WERI-Rb-1 (cell line): ENCODE measurements around the gene CCDC57.

Experiments
- DNase-seq: peaks from one replicate; pipeline ENCODE4 v3.0.0-alpha.2; 2020
- H3K27ac ChIP-seq: fragments of 250-450 bp; sonication (Bioruptor Pico); 2 replicates; pipeline ENCODE4 v1.5.1; 2020; ENCODE audit warnings: mild to moderate bottlenecking, moderate library complexity
- H3K27me3 ChIP-seq: fragments of 250-450 bp; sonication (Bioruptor Pico); 2 replicates; pipeline ENCODE4 v1.5.1; 2021; ENCODE audit warnings: mild to moderate bottlenecking, low read depth, moderate library complexity; ENCODE audit not compliant: insufficient read depth, severe bottlenecking
- H3K36me3 ChIP-seq: fragments of 250-450 bp; sonication (Bioruptor Pico); 2 replicates; pipeline ENCODE4 v1.5.1; 2020; ENCODE audit warnings: mild to moderate bottlenecking, moderate library complexity
- H3K4me3 ChIP-seq: 2 replicates; pipeline ENCODE4 v1.5.1; 2011; ENCODE audit warnings: low read depth, mild to moderate bottlenecking, control low read depth, low read length
- H3K9me3 ChIP-seq: fragments of 250-450 bp; sonication (Bioruptor Pico); 2 replicates; pipeline ENCODE4 v1.5.1; 2021; ENCODE audit warnings: mild to moderate bottlenecking, moderate library complexity; ENCODE audit not compliant: severe bottlenecking
- CTCF ChIP-seq: IDR thresholded peaks from 2 replicates; pipeline ENCODE4 v1.5.1; 2011; ENCODE audit warnings: low read depth, mild to moderate bottlenecking, control low read depth, inconsistent platforms, low read length

CCDC57 gene

GRCh38 chr17:82079001-82079677 lies 133.5 kb downstream of the CCDC57 start:
- no peaks in the 10 kb centered on the region for H3K9me3 ChIP-seq
- peak overlapping the region; percentile 91 for H3K27ac ChIP-seq
- H3K36me3 ChIP-seq = peaks cover 76% of the 10 kb centered on the region
- no peaks in the 10 kb centered on the region for H3K27me3 ChIP-seq
- no peak overlapping the region for H3K4me3 ChIP-seq
- TF ChIP-seq CTCF = no peak
- no peak for DNase-seq

- no peak for TF ChIP-seq CTCF
- Histone ChIP-seq H3K27me3 (no peaks in the 10 kb centered on the region), H3K4me3 (no peak overlapping the region), H3K36me3 (peaks cover 69% of the 10 kb centered on the region), H3K9me3 (no peaks in the 10 kb centered on the region), H3K27ac (no peak overlapping the region)
- no peak for DNase-seq
Observed at GRCh38 chr17:82078433-82078832, 134.2 kb downstream of the CCDC57 start.

GRCh38 chr17:82077617-82078358 lies 134.9 kb downstream of the CCDC57 start:
- Histone ChIP-seq H3K9me3 (no peaks in the 10 kb centered on the region), H3K27me3 (no peaks in the 10 kb centered on the region), H3K36me3 (peaks cover 62% of the 10 kb centered on the region), H3K27ac (peak overlapping the region; percentile 10; the same call in 1 of the 2 replicates), H3K4me3 (no peak overlapping the region)
- TF ChIP-seq CTCF = no peak
- no peak for DNase-seq

- Histone ChIP-seq H3K36me3 (peaks cover 54% of the 10 kb centered on the region), H3K27me3 (no peaks in the 10 kb centered on the region), H3K9me3 (no peaks in the 10 kb centered on the region), H3K27ac (no peak overlapping the region), H3K4me3 (no peak overlapping the region)
- no peak for TF ChIP-seq CTCF
- DNase-seq = no peak
Observed at GRCh38 chr17:82076785-82077591, 135.7 kb downstream of the CCDC57 start.

- H3K9me3 ChIP-seq = no peaks in the 10 kb centered on the region
- H3K4me3 ChIP-seq = no peak overlapping the region
- no peak for DNase-seq
- H3K27me3 ChIP-seq = no peaks in the 10 kb centered on the region
- TF ChIP-seq CTCF = no peak
- H3K36me3 ChIP-seq = peaks cover 48% of the 10 kb centered on the region
- H3K27ac ChIP-seq = no peak overlapping the region; the same call in 1 of the 2 replicates
Observed at GRCh38 chr17:82076018-82076784, 136.4 kb downstream of the CCDC57 start.
